ENCODE results near the gene TMEM179B. TPM values are rescaled to one million over a fixed set of nuclear protein-coding genes. Genes with fewer than 3 reads are reported as not detected.
"Not testable (repeated sequence)": the region's sequence is repeated elsewhere in the genome, so short reads cannot be mapped to it uniquely, and the experiment has no call there.

Gene TMEM179B
- total RNA-seq: 10 to 100 TPM; 26.8 to 35.4 (median 31.6) TPM

DNA sequence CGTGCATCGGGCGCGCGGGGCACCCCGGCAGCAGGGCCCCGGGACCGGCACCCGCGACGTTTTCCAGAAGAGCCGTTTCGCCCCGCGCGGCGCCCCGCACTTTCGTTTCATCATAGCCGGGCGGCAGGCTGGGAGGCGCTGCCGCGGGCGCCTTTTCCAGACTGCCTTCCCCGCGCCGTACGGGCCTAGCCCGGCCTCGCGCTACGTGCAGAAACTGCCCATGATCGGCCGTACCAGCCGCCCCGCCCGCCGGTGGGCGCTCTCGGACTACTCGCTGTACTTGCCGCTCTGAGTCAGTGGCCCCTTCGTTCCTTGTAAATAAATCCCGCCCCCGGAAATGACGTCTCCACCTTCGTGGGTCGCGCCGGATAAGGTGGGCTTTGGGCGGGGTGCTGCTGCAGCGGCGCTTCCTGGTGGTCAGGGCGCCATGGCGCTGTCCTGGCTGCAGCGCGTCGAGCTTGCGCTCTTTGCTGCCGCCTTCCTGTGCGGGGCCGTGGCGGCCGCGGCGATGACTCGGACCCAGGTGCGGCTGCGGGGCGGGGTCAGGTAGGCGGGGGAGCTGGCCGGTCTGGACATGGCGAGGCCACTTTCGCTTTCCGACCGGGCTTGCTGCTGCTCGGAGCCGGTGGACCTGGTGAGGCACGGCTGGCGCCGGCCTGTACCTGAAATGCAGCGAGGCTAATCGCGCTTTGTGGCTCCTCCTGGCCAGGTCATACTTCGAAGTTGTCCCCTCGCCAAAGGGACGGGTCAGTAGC, at the start of gene TMEM179B:
Gene TMEM179B, plus strand, starts transcription at position 398 of the 755 bp plus-strand sequence. Its CDS starts 30 bp downstream, at position 428.
- Mint-ChIP-seq H3K9me3 (no peaks in the 10 kb centered on the region), H3K4me1 (ENCODE audit: low read depth) (peaks cover 47% of the 10 kb centered on the region), H3K36me3 (ENCODE audit: insufficient read depth) (peaks cover 6% of the 10 kb centered on the region), H3K4me3 (peak within 1 kb of the TSS; percentile 93), H3K27me3 (ENCODE audit: low read depth) (no peaks in the 10 kb centered on the region)
- ATAC-seq (peak; percentile 69 to 71), DNase-seq (peak; percentile 97)

GRCh38 chr11:62747475-62748160, 39.6 kb upstream of the TMEM179B start:
- Mint-ChIP-seq H3K4me3 (no peak overlapping the region), H3K27me3 (ENCODE audit: low read depth) (no peaks in the 10 kb centered on the region), H3K4me1 (ENCODE audit: low read depth) (peaks cover 12% of the 10 kb centered on the region), H3K9me3 (no peaks in the 10 kb centered on the region), H3K36me3 (ENCODE audit: insufficient read depth) (peaks cover 8% of the 10 kb centered on the region)
- ATAC-seq (no peak), DNase-seq (no peak)

GRCh38 chr11:62749931-62750330, 37.3 kb upstream of the TMEM179B start:
- H3K9me3 Mint-ChIP-seq; H3K27me3 Mint-ChIP-seq (ENCODE audit: low read depth); DNase-seq; H3K36me3 Mint-ChIP-seq (ENCODE audit: insufficient read depth); ATAC-seq; H3K4me3 Mint-ChIP-seq: not testable (repeated sequence)
- H3K4me1 Mint-ChIP-seq (ENCODE audit: low read depth): peaks cover 24% of the 10 kb centered on the region

DNA sequence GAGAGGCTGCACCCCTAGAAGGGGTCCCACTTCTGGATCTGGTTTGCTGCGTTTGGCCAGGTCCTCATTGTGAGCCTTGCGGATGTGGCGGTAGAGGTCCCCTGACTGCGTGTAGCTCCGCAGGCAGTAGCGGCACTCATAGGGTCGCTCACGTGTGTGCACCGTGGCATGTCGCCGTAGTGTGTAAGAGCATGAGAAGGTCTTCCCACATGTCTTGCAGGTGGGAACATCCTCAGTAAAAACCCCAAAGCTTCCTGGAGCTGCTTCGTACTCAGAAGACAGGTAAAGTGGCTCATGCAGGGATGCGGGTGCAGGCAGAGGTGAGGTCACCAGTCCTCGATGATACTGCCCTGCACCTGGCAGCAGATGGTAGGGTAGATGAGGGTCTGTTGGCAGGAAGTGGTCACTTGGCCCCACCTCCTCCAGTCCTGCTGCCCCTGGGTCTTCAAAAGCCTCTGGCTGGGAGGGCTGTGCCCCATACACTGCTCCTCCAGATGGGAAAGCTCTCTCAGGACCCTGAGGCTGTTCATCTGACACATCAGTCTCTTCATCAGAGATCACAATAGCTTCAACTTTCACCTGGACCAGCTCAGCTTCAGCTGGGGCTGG, 34.9 kb upstream of the TMEM179B start:
- Mint-ChIP-seq H3K4me3 (no peak overlapping the region), H3K9me3 (no peaks in the 10 kb centered on the region), H3K27me3 (ENCODE audit: low read depth) (no peaks in the 10 kb centered on the region), H3K36me3 (ENCODE audit: insufficient read depth) (peaks cover 8% of the 10 kb centered on the region), H3K4me1 (ENCODE audit: low read depth) (peaks cover 24% of the 10 kb centered on the region)
- DNase-seq (no peak), ATAC-seq (no peak)

- peak overlapping the region; percentile 97 for H3K4me3 Mint-ChIP-seq
- H3K9me3 Mint-ChIP-seq: no peaks in the 10 kb centered on the region
- DNase-seq: no peak
Measured at GRCh38 chr11:62752994-62753735, 34.0 kb upstream of the TMEM179B start.

DNA sequence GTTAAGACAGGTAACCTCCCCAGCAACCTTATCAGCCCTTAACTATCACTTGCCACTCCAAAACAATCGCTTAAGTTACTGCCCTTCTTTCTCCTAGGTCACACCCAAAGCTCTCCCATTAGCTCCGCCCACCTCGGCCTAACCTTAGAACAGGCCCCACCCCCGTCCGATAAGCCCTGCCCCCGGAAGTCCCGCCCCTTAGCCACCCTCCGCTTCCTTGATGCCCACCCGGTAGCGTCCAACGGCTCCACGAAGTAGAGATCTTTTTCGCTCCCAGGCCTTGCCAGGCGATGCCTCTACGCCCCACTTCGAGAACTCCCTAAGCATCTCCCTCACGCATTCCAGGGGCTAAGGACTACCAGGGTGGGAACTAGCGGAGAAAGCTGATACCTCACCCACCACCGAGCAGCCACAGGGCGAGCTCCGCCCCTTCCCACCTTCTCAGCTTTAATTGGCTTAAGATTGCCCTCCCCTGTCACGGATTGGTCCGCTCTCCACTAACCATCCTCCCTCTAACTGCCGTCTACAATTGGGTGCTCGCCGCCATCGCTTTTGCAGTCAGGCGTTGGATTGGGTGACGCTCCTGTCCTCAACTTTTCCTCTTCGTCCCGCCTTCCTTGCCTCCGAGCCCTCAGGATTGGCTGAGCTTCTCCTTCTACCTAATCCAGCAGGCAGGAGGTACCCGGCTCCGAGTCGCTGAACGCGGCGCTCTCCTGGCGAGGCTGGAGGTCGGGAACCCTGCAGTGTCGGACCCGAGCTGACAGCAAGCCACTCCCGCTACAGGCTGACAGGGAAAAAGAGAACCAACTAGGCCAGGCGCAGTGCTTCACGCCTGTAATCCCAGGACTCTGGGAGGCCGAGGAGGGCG, 33.2 kb upstream of the TMEM179B start, which contains the start of gene ZBTB3:
Gene ZBTB3, minus strand, starts transcription at position 425 of the 868 bp plus-strand sequence. CDS start 496 bp downstream, outside the sequence.
- Mint-ChIP-seq H3K4me1 (ENCODE audit: low read depth) (peaks cover 22% of the 10 kb centered on the region), H3K27me3 (ENCODE audit: low read depth) (no peaks in the 10 kb centered on the region), H3K36me3 (ENCODE audit: insufficient read depth) (peaks cover 5% of the 10 kb centered on the region), H3K9me3 (no peaks in the 10 kb centered on the region), H3K4me3 (peak within 1 kb of the TSS; percentile 97)
- peak; percentile 95 for DNase-seq
- peak; percentile 98 to 99 for ATAC-seq

More at GRCh38 chr11:62752994-62753735, 34.0 kb upstream of the TMEM179B start:
- ATAC-seq: no peak
- Mint-ChIP-seq H3K4me1 (ENCODE audit: low read depth) (peaks cover 24% of the 10 kb centered on the region), H3K27me3 (ENCODE audit: low read depth) (no peaks in the 10 kb centered on the region), H3K36me3 (ENCODE audit: insufficient read depth) (peaks cover 8% of the 10 kb centered on the region)

- no peaks in the 10 kb centered on the region for H3K27me3 Mint-ChIP-seq (ENCODE audit: low read depth)
- H3K4me3 Mint-ChIP-seq: peak overlapping the region; percentile 33
Measured at GRCh38 chr11:62755086-62755615, 32.1 kb upstream of the TMEM179B start.

GRCh38 chr11:62757846-62758788, 29.1 kb upstream of the TMEM179B start:
- ATAC-seq: no peak
- peaks cover 24% of the 10 kb centered on the region for H3K4me1 Mint-ChIP-seq (ENCODE audit: low read depth)
- no peak for DNase-seq
- H3K9me3 Mint-ChIP-seq: no peaks in the 10 kb centered on the region
- H3K27me3 Mint-ChIP-seq (ENCODE audit: low read depth): no peaks in the 10 kb centered on the region
- no peak overlapping the region for H3K4me3 Mint-ChIP-seq
- H3K36me3 Mint-ChIP-seq (ENCODE audit: insufficient read depth): peaks cover 4% of the 10 kb centered on the region

More at GRCh38 chr11:62755086-62755615, 32.1 kb upstream of the TMEM179B start:
- ATAC-seq (no peak), DNase-seq (no peak)
- Mint-ChIP-seq H3K9me3 (no peaks in the 10 kb centered on the region), H3K36me3 (ENCODE audit: insufficient read depth) (peaks cover 3% of the 10 kb centered on the region), H3K4me1 (ENCODE audit: low read depth) (peaks cover 17% of the 10 kb centered on the region)

DNA sequence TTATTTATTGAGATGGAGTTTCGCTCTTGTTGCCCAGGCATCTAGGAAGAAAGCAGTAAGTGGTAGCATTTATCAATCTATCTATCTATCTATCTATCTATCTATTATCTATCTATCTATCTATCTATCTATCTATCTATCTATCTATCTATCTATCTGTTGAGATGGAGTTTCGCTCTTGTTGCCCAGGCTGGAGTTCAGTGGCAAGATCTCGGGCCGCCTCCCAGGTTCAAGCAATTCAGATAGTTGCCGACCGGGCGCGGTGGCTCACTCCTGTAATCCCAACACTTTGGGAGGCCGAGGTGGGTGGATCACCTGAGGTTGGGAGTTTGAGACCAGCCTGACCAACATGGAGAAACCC, 26.4 kb upstream of the TMEM179B start:
- not testable (repeated sequence) for H3K27me3 Mint-ChIP-seq (ENCODE audit: low read depth); ATAC-seq; H3K36me3 Mint-ChIP-seq (ENCODE audit: insufficient read depth); DNase-seq; H3K9me3 Mint-ChIP-seq
- Mint-ChIP-seq H3K4me3 (peak overlapping the region; percentile 92), H3K4me1 (ENCODE audit: low read depth) (peaks cover 16% of the 10 kb centered on the region)

GRCh38 chr11:62770778-62771143, 16.4 kb upstream of the TMEM179B start:
- H3K4me1 Mint-ChIP-seq (ENCODE audit: low read depth): peaks cover 25% of the 10 kb centered on the region
- DNase-seq: no peak
- H3K36me3 Mint-ChIP-seq (ENCODE audit: insufficient read depth): peaks cover 11% of the 10 kb centered on the region
- H3K4me3 Mint-ChIP-seq: peak overlapping the region; percentile 88
- no peaks in the 10 kb centered on the region for H3K27me3 Mint-ChIP-seq (ENCODE audit: low read depth)
- H3K9me3 Mint-ChIP-seq: no peaks in the 10 kb centered on the region
- peak in 1 of 2 donors; percentile 2 for ATAC-seq

GRCh38 chr11:62771144-62772021, 15.8 kb upstream of the TMEM179B start, which contains the start of gene TAF6L:
TAF6L (plus strand) TSS chr11:62771396; CDS start chr11:62775784, 4,388 bp downstream.
- Mint-ChIP-seq H3K9me3 (no peaks in the 10 kb centered on the region), H3K27me3 (ENCODE audit: low read depth) (no peaks in the 10 kb centered on the region), H3K4me3 (peak within 1 kb of the TSS; percentile 88), H3K36me3 (ENCODE audit: insufficient read depth) (peaks cover 11% of the 10 kb centered on the region), H3K4me1 (ENCODE audit: low read depth) (peaks cover 24% of the 10 kb centered on the region)
- ATAC-seq (peak; percentile 95 to 96), DNase-seq (peak; percentile 89)

Measured in activated T-cell treated with anti-CD3 and anti-CD28 coated beads, Interleukin-2, amount 50 U/mL, for 4 hours (primary cell).